Activated B cell treated with CpG ODN at 0.5 μM for 24 hours (primary cell): ENCODE data around the gene BTBD9. TPM values are rescaled to one million over a fixed set of nuclear protein-coding genes. Genes with fewer than 3 reads are reported as not detected.
"Not testable (repeated sequence)": the region's sequence is repeated elsewhere in the genome, so short reads cannot be mapped to it uniquely, and the experiment has no call there.

ENCODE experiments used
- ATAC-seq: fragments of 200-7000 bp; cut with Tn5 transposase; one replicate; pipeline ENCODE4 v1.10.0; 2021; ENCODE audit warnings: low read depth, mild to moderate bottlenecking, moderate library complexity
- CTCF ChIA-PET: fragments of 350-600 bp; sonication (Branson Sonifier 250); formaldehyde crosslinking; loops from one replicate; lab custom pipeline; 2021; ENCODE audit warnings: antibody characterized with exemption; lab: Charles Lee
- POLR2A ChIA-PET: fragments of 350-600 bp; sonication (Branson Sonifier 250); formaldehyde crosslinking; loops from one replicate; lab custom pipeline; 2021; ENCODE audit warnings: antibody characterized with exemption; lab: Charles Lee
- DNase-seq: peaks from one replicate; pipeline ENCODE4 v3.0.0; 2022
- H3K27ac Mint-ChIP-seq: one replicate; pipeline ENCODE4 v1.8.0; 2020; ENCODE audit warnings: mixed read lengths
- H3K27me3 Mint-ChIP-seq: one replicate; pipeline ENCODE4 v1.8.0; 2021; ENCODE audit warnings: mixed read lengths
- H3K36me3 Mint-ChIP-seq: one replicate; pipeline ENCODE4 v1.8.0; 2021; ENCODE audit warnings: low read depth, mixed read lengths
- H3K4me1 Mint-ChIP-seq: one replicate; pipeline ENCODE4 v1.8.0; 2021; ENCODE audit warnings: mixed read lengths
- H3K4me3 Mint-ChIP-seq: one replicate; pipeline ENCODE4 v1.8.0; 2020; ENCODE audit warnings: mild to moderate bottlenecking, mixed read lengths
- H3K9me3 Mint-ChIP-seq: one replicate; pipeline ENCODE4 v1.8.0; 2020; ENCODE audit warnings: mixed read lengths
- intact Hi-C: fragments of 100-400 bp; cut with micrococcal nuclease; formaldehyde crosslinking; loops from one replicate; pipeline ENCODE4 v1.15.1; 2024
- total RNA-seq: library from RNA; stranded (reverse); gene quantifications from 2 replicates; pipeline ENCODE4 v1.2.3, GENCODE V29; 2022
- TF ChIP-seq, protein P1 (sequence below): fragments of 200-600 bp; IDR thresholded peaks from one replicate; pipeline ENCODE4 v1.8.0; 2022; ENCODE audit warnings: antibody characterized with exemption, mild to moderate bottlenecking

Gene BTBD9
- total RNA-seq, 1 donor from 2014 or later: 25.7 TPM

DNA sequence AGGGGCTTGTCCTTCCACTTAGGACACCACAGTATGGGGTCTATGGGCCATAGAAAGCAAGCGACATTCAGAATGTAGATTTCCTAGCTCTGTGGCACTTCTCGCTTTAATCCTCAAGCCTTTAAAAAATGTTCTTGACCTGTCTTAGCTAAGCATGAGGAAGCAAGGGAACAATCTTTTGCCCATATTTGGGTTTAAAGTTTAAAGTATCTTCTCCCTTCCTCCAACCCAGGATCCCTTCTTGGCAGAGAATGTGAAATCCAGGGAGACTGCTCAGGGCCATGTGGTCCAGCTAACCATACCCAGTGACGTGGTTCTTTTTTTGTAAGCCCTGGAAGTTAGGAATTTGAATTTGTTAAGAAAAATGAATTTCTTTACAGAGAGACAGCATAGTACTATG lies 289.9 kb downstream of the BTBD9 start:
- POLR2A ChIA-PET: no interaction called here
- CTCF ChIA-PET: no interaction called here
- DNase-seq (no peak), ATAC-seq (no peak)
- H3K36me3 Mint-ChIP-seq: peaks cover 11% of the 10 kb centered on the region
- H3K4me3 Mint-ChIP-seq: no peak overlapping the region
- no peaks in the 10 kb centered on the region for H3K9me3 Mint-ChIP-seq
- peaks cover 17% of the 10 kb centered on the region for H3K4me1 Mint-ChIP-seq
- H3K27ac Mint-ChIP-seq: no peak overlapping the region
- intact Hi-C loops: no loop called here
- TF ChIP-seq, protein P1, sequence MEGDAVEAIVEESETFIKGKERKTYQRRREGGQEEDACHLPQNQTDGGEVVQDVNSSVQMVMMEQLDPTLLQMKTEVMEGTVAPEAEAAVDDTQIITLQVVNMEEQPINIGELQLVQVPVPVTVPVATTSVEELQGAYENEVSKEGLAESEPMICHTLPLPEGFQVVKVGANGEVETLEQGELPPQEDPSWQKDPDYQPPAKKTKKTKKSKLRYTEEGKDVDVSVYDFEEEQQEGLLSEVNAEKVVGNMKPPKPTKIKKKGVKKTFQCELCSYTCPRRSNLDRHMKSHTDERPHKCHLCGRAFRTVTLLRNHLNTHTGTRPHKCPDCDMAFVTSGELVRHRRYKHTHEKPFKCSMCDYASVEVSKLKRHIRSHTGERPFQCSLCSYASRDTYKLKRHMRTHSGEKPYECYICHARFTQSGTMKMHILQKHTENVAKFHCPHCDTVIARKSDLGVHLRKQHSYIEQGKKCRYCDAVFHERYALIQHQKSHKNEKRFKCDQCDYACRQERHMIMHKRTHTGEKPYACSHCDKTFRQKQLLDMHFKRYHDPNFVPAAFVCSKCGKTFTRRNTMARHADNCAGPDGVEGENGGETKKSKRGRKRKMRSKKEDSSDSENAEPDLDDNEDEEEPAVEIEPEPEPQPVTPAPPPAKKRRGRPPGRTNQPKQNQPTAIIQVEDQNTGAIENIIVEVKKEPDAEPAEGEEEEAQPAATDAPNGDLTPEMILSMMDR: no peak
- no peaks in the 10 kb centered on the region for H3K27me3 Mint-ChIP-seq

DNA sequence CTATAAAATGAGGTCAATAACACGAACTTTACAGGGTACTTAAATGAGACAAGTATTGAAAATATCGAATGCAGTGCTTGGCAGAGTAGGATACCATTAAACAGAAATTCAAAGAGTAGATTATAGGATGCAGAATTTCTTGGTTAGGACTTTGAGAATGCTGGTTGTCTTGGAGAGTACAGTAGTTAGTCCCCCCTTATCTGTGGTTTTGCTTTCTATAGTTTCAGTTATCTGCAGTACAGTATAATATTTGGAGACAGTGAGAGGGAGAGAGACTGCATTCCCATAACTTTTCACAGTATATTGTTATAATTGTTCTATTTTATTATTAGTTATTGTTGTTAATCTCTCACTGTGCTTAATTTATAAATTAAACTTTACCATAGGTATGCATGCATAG lies 290.5 kb downstream of the BTBD9 start:
- CTCF ChIA-PET: no interaction called here
- Mint-ChIP-seq H3K4me1 (peaks cover 12% of the 10 kb centered on the region), H3K4me3 (no peak overlapping the region), H3K27ac (no peak overlapping the region), H3K27me3 (no peaks in the 10 kb centered on the region), H3K36me3 (peaks cover 15% of the 10 kb centered on the region), H3K9me3 (no peaks in the 10 kb centered on the region)
- TF ChIP-seq, protein P1: no peak
- DNase-seq (no peak), ATAC-seq (no peak)
- intact Hi-C loops: no loop called here
- POLR2A ChIA-PET: no interaction called here

DNA sequence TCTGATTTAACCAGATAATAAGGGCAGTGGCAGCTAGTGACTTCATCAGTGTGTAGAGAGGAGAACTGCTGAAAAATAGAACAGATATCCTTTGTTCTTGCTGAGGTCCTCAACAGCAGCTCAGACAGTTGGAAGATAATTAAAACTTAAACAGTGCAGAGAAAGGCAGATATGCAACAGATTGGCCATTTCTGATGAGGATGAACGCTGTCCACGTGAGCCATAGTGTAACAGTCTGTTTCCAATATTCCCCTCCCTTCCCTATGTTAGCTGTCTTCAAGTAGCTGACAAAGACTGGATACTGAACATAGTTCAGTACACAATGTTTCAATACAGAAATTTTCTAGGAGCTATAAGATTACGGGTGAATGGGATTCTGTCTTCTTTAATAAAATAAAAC lies 291.4 kb downstream of the BTBD9 start:
- ATAC-seq: no peak
- peaks cover 5% of the 10 kb centered on the region for H3K4me1 Mint-ChIP-seq
- CTCF ChIA-PET: no interaction called here
- no peak for DNase-seq
- intact Hi-C loops: no loop called here
- H3K4me3 Mint-ChIP-seq: no peak overlapping the region
- no peaks in the 10 kb centered on the region for H3K9me3 Mint-ChIP-seq
- POLR2A ChIA-PET: no interaction called here
- H3K27me3 Mint-ChIP-seq: no peaks in the 10 kb centered on the region
- TF ChIP-seq, protein P1: no peak
- H3K27ac Mint-ChIP-seq: no peak overlapping the region
- peaks cover 20% of the 10 kb centered on the region for H3K36me3 Mint-ChIP-seq

DNA sequence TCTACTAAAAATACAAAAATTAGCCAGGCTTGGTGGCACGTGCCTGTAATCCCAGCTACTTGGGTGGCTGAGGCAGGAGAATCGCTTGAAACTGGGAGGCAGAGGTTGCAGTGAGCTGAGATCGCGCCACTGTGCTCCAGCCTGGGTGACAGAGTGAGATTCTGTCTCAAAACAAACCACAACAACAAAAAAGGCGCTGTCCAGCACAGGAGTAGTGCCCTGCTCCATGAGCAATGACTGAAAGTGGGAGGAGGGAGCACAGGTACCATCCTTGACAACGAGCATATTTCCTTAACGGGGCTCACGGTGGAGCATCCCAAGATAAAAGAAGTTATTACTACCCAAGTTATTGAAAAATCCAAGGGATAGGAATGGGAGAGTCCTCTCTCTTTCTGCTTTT lies 291.9 kb downstream of the BTBD9 start:
- H3K4me3 Mint-ChIP-seq, DNase-seq, intact Hi-C loops, POLR2A ChIA-PET, ATAC-seq, H3K9me3 Mint-ChIP-seq, H3K4me1 Mint-ChIP-seq, CTCF ChIA-PET, H3K27me3 Mint-ChIP-seq, H3K27ac Mint-ChIP-seq: not testable (repeated sequence)
- peaks cover 25% of the 10 kb centered on the region for H3K36me3 Mint-ChIP-seq

DNA sequence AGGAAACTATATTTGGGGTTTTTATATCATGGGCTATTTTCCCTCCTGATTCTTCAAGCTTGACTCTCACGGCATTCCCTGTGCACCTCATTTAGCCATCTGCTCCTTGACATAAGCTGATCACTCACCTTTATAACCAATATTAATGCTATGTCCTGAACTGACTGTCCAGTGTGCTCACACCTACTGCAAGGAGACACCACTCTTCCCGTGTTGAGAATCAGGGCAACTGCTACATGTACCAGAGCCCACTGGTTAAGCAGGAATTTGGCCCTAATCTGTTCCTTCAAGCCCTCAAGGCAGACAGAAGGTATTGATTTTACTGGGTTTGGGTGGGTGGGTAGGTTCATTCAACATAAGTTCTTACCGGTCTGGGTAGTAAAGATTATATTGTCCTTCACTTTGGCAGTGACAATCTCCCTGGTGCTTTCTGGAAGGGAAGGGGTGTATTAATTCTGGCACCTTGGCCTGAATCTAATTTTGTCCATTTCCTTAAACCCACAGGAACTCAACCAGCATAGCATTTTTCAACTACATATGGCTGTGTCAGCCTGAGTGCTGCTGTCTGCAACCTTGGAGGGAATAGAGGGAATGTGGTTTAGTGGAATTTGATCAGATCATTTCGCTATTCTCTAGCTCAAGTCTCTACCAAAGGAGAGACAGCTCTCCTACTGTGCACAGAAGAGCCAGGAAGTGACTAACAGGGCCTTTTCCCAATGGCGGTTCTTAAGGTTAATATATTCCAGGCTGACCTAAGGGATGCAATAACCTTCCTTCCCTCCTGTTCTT lies 293.2 kb downstream of the BTBD9 start:
- ATAC-seq (no peak), DNase-seq (no peak)
- POLR2A ChIA-PET: no interaction called here
- CTCF ChIA-PET: no interaction called here
- no peaks in the 10 kb centered on the region for H3K4me1 Mint-ChIP-seq
- H3K9me3 Mint-ChIP-seq: no peaks in the 10 kb centered on the region
- H3K4me3 Mint-ChIP-seq: no peak overlapping the region
- H3K36me3 Mint-ChIP-seq: peaks cover 29% of the 10 kb centered on the region
- TF ChIP-seq, protein P1: no peak
- no peak overlapping the region for H3K27ac Mint-ChIP-seq
- no peaks in the 10 kb centered on the region for H3K27me3 Mint-ChIP-seq
- intact Hi-C loops: no loop called here
